Sigmoid colon (tissue), 7 donors: Measurements from ENCODE around the gene OR5AU1. TPM values are rescaled to one million over a fixed set of nuclear protein-coding genes. Genes with fewer than 3 reads are reported as not detected.

Source experiments
- DNase-seq: peaks from one replicate; pipeline ENCODE4 v3.0.0-alpha.2; 2019
- H3K27ac ChIP-seq, 4 donors: fragments of 200-600 bp; sonication (generic); one replicate each; pipeline ENCODE4 v1.5.1; 2016 to 2019; ENCODE audit warnings: mild to moderate bottlenecking in 1 of 4
- H3K27me3 ChIP-seq, 3 donors: fragments of 200-600 bp; sonication (generic); one replicate each; pipeline ENCODE4 v1.5.1; 2019; ENCODE audit warnings: mild to moderate bottlenecking in 1 of 3
- H3K36me3 ChIP-seq, 4 donors: fragments of 200-600 bp; sonication (generic); one replicate each; pipeline ENCODE4 v1.5.1; 2016 to 2019
- H3K4me1 ChIP-seq, 4 donors: fragments of 200-600 bp; sonication (generic); one replicate each; pipeline ENCODE4 v1.5.1; 2017 to 2019
- H3K4me3 ChIP-seq, 4 donors: fragments of 200-600 bp; sonication (generic); one replicate each; pipeline ENCODE4 v1.5.1; 2017 to 2019; ENCODE audit warnings: mild to moderate bottlenecking in 2 of 4, moderate library complexity in 1 of 4
- H3K9me3 ChIP-seq, 4 donors: fragments of 200-600 bp in 3 of 4; sonication (generic) in 3 of 4; one replicate each; pipeline versions ENCODE4 v1.5.1 to v1.6.1; 2013 to 2019
- CTCF ChIP-seq, 4 experiments: fragments of 450-650 bp in 3 of 4; fragments of 200-600 bp in 1 of 4; IDR thresholded peaks; one replicate each; pipeline ENCODE4 v1.5.1; 2016 to 2019; ENCODE audit warnings: antibody characterized with exemption in 4 of 4, mild to moderate bottlenecking in 3 of 4, moderate library complexity in 2 of 4
- EP300 ChIP-seq, 4 donors: sonication (generic); formaldehyde crosslinking; IDR thresholded peaks; one replicate each; pipeline ENCODE4 v1.6.1; 2017; ENCODE audit warnings: antibody characterized with exemption in 4 of 4
- POLR2A ChIP-seq, 2 donors: fragments of 450-650 bp; IDR thresholded peaks; one replicate each; pipeline ENCODE4 v1.6.1; 2016; ENCODE audit warnings: antibody characterized with exemption in 2 of 2, mild to moderate bottlenecking in 2 of 2, moderate library complexity in 2 of 2
- POLR2AphosphoS5 ChIP-seq, 4 donors: sonication (generic); formaldehyde crosslinking; IDR thresholded peaks; one replicate each; pipeline ENCODE4 v1.6.1; 2017; ENCODE audit warnings: antibody characterized with exemption in 4 of 4
- WGBS, 2 donors: extraction: QIAGEN DNeasy Blood & Tissue Kit; methylation state at CpG; one replicate each; pipeline ENCODE4 v1.1.7; 2013; 5-methylcytosine and 5-hydroxymethylcytosine counted together
- intact Hi-C: fragments of 100-400 bp; cut with DNase I; formaldehyde crosslinking; loops from one replicate; pipeline ENCODE4 v1.15.1; 2023
- polyA plus RNA-seq, 3 donors: library from polyadenylated mRNA; stranded (reverse); fragments of 200-250 nt; gene quantifications; one replicate each; pipeline ENCODE4 v1.2.3, GENCODE V29; 2013
- total RNA-seq, 4 donors: library from RNA; depleted of rRNA; stranded (reverse); fragments of >200 nt; gene quantifications; one replicate each; pipeline ENCODE4 v1.1.0, GENCODE V29; 2016
- donor health status: healthy with polysubstance abuse.
- donor health status: Bipolar disorder and iron deficiency.
- donor health status: healthy.

Gene OR5AU1
- total and polyA plus RNA-seq, 7 donors, result not detected

- H3K4me1 ChIP-seq, result no peaks in the 10 kb centered on the region
These were observed 35.2 kb downstream of the OR5AU1 start for GRCh38 chr14:21120686-21121085.

GRCh38 chr14:21118933-21119332 lies 36.9 kb downstream of the OR5AU1 start:
- intact Hi-C loops, result loop anchor here (10.0 kb wide), 1 partner anchor 64 kb away; the partner anchor contains the start of gene RNASE8

More at GRCh38 chr14:21120686-21121085, 35.2 kb downstream of the OR5AU1 start:
- no peak for TF ChIP-seq POLR2AphosphoS5 (IDR thresholded peaks at IDR 0.05)
- no peak for TF ChIP-seq POLR2A (IDR thresholded peaks at IDR 0.05)
- no peak overlapping the region for H3K4me3 ChIP-seq
- no peaks in the 10 kb centered on the region for H3K27me3 ChIP-seq
- no peak overlapping the region for H3K27ac ChIP-seq
- intact Hi-C loops, result no loop called here
- H3K36me3 ChIP-seq, result no peaks in the 10 kb centered on the region
- no peaks in the 10 kb centered on the region for H3K9me3 ChIP-seq
- WGBS, 2 donors, result 80 to 85% methylated on average over 6 of the region's 6 CpGs
- DNase-seq, result no peak

GRCh38 chr14:21113369-21113768 lies 42.5 kb downstream of the OR5AU1 start:
- Histone ChIP-seq H3K27ac (no peak overlapping the region), H3K4me3 (no peak overlapping the region), H3K36me3 (no peaks in the 10 kb centered on the region), H3K27me3 (no peaks in the 10 kb centered on the region), H3K9me3 (no peaks in the 10 kb centered on the region), H3K4me1 (no peaks in the 10 kb centered on the region)
- intact Hi-C loops, result loop anchor here (10.0 kb wide), 1 partner anchor 59 kb away; the partner anchor contains the start of gene RNASE8
- WGBS, 2 donors, result 94 to 97% methylated on average over 2 of the region's 2 CpGs
- TF ChIP-seq POLR2A (IDR thresholded peaks at IDR 0.05) (no peak), EP300 (IDR thresholded peaks at IDR 0.05) (no peak), CTCF (IDR thresholded peaks at IDR 0.05) (no peak), POLR2AphosphoS5 (IDR thresholded peaks at IDR 0.05) (no peak)
- no peak for DNase-seq

More at GRCh38 chr14:21118933-21119332, 36.9 kb downstream of the OR5AU1 start:
- no peak overlapping the region for H3K27ac ChIP-seq
- no peak overlapping the region for H3K4me3 ChIP-seq
- H3K9me3 ChIP-seq, result no peaks in the 10 kb centered on the region
- WGBS, 2 donors, result 93 to 96% methylated on average over 3 of the region's 3 CpGs
- no peak for TF ChIP-seq POLR2A (IDR thresholded peaks at IDR 0.05)
- no peak for TF ChIP-seq POLR2AphosphoS5 (IDR thresholded peaks at IDR 0.05)
- TF ChIP-seq CTCF (IDR thresholded peaks at IDR 0.05), result no peak
- no peak for TF ChIP-seq EP300 (IDR thresholded peaks at IDR 0.05)
- no peak for DNase-seq
- no peaks in the 10 kb centered on the region for H3K36me3 ChIP-seq
- H3K27me3 ChIP-seq, result no peaks in the 10 kb centered on the region
- H3K4me1 ChIP-seq, result no peaks in the 10 kb centered on the region

- Histone ChIP-seq H3K36me3 (no peaks in the 10 kb centered on the region), H3K4me3 (no peak overlapping the region), H3K27me3 (no peaks in the 10 kb centered on the region), H3K4me1 (peaks cover 0 to 2% (median 1%) of the 10 kb centered on the region in 4 donors), H3K27ac (no peak overlapping the region), H3K9me3 (no peaks in the 10 kb centered on the region)
- intact Hi-C loops, result loop anchor here (10.0 kb wide), 1 partner anchor 57 kb away; the partner anchor contains the start of gene RNASE8
- WGBS, 2 donors, result 90 to 91% methylated on average over 4 of the region's 4 CpGs
- DNase-seq, result no peak
- TF ChIP-seq POLR2AphosphoS5 (IDR thresholded peaks at IDR 0.05), result no peak
- no peak for TF ChIP-seq CTCF (IDR thresholded peaks at IDR 0.05)
- no peak for TF ChIP-seq EP300 (IDR thresholded peaks at IDR 0.05)
- TF ChIP-seq POLR2A (IDR thresholded peaks at IDR 0.05), result no peak
These were observed 43.6 kb downstream of the OR5AU1 start for GRCh38 chr14:21112255-21112654.

GRCh38 chr14:21109377-21110138 lies 46.3 kb downstream of the OR5AU1 start:
- no peak for DNase-seq
- intact Hi-C loops, result loop anchor here (5.0 to 10.0 kb wide), 3 partner anchors 55 to 255 kb away; partner anchors contain the start of gene RNASE8
- Histone ChIP-seq H3K27me3 (no peaks in the 10 kb centered on the region), H3K4me3 (no peak overlapping the region), H3K4me1 (peaks cover 0 to 28% (median 23%) of the 10 kb centered on the region in 4 donors), H3K27ac (no peak overlapping the region), H3K9me3 (no peaks in the 10 kb centered on the region), H3K36me3 (no peaks in the 10 kb centered on the region)
- 86 to 88% methylated on average over 6 of the region's 6 CpGs for WGBS, 2 donors
- TF ChIP-seq CTCF (IDR thresholded peaks at IDR 0.05) (no peak), POLR2AphosphoS5 (IDR thresholded peaks at IDR 0.05) (no peak), EP300 (IDR thresholded peaks at IDR 0.05) (no peak), POLR2A (IDR thresholded peaks at IDR 0.05) (no peak)
